Immature natural killer cell (primary cell): ENCODE data around the gene LST1. TPM values are rescaled to one million over a fixed set of nuclear protein-coding genes. Genes with fewer than 3 reads are reported as not detected.
A peak's percentile ranks its signal among the peaks of the same experiment; 100 is the strongest.
"Not testable (repeated sequence)": the region's sequence is repeated elsewhere in the genome, so short reads cannot be mapped to it uniquely, and the experiment has no call there.

ENCODE experiments used
- DNase-seq, 3 donors: peaks; one replicate each; pipeline ENCODE4 v3.0.0; 2022; ENCODE audit warnings: mixed read lengths in 1 of 3
- H3K27ac Mint-ChIP-seq, 6 donors: one replicate each; pipeline ENCODE4 v1.8.0; 2020; ENCODE audit warnings: mixed read lengths in 6 of 6, mild to moderate bottlenecking in 5 of 6, inconsistent platforms in 4 of 6, moderate library complexity in 3 of 6
- H3K27me3 Mint-ChIP-seq, 3 donors: one replicate each; pipeline ENCODE4 v1.8.0; 2020 to 2021; ENCODE audit warnings: low read depth in 3 of 3, mild to moderate bottlenecking in 3 of 3, mixed read lengths in 3 of 3, moderate library complexity in 3 of 3, inconsistent platforms in 1 of 3
- H3K36me3 Mint-ChIP-seq, 3 donors: one replicate each; pipeline ENCODE4 v1.8.0; 2020; ENCODE audit warnings: mixed read lengths in 3 of 3, inconsistent platforms in 2 of 3, mild to moderate bottlenecking in 2 of 3
- H3K4me1 Mint-ChIP-seq, 2 donors: one replicate each; pipeline ENCODE4 v1.8.0; 2020; ENCODE audit warnings: inconsistent platforms in 2 of 2, mild to moderate bottlenecking in 2 of 2, mixed read lengths in 2 of 2, moderate library complexity in 1 of 2
- H3K4me3 Mint-ChIP-seq, 5 donors: one replicate each; pipeline ENCODE4 v1.8.0; 2020; ENCODE audit warnings: mild to moderate bottlenecking in 5 of 5, mixed read lengths in 5 of 5, inconsistent platforms in 3 of 5, moderate library complexity in 3 of 5
- H3K9me3 Mint-ChIP-seq, 6 donors: one replicate each; pipeline ENCODE4 v1.8.0; 2020; ENCODE audit warnings: mild to moderate bottlenecking in 6 of 6, mixed read lengths in 6 of 6, inconsistent platforms in 4 of 6, moderate library complexity in 3 of 6
- polyA plus RNA-seq, 3 donors: library from polyadenylated mRNA; unstranded; fragments of 300-500 nt; fragmentation: Illumina TruSeq; gene quantifications; one replicate each; pipeline ENCODE4 v1.2.3, GENCODE V29; 2021

The LST1 gene
- polyA plus RNA-seq, 3 donors from 2014 or later, result 20.3 to 44.8 (median 42.3) TPM

DNA sequence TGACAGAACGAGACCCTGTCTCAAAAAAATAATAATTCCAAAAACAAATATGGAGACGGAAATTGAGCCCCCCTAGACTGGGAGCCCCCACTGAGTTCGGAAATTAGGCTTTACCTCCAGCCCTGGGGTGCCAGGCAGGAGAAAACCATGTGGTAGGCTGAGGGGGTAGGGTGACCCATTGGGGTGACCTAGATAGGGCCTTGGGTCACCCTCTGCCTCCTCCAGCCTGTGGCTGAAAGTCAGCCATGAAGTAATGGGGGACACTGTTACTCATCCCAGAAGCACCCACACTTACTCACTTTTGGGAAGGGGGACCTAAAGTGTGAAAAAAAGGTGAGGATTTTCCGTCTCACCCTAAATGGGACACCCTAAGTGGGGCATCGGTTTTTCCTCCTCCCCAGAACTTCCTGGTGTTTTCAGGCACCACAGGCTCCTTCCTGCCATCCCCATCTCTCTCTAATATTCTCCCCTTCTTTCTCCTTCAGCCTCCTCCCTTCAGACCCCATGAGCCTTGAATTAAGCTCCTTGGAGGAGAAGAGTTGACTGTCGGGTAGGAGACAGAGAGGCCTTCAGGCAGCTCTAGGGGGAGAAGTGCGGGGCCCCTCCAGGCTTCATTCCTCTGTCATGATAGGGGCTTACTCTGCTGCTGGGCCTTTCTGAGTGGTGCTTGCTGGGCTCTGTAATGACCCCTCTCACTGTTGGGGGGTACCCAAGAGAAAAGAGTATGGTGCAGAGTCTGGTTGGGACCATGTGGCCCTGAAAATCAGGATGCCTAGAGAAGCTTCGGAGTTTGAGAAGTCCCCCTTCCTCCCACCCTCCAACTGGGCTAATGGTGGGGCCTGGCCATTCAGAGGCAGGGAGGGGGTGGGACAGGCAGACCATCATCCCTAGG is 6.3 kb upstream of the LST1 start:
- Mint-ChIP-seq H3K9me3 (no peaks in the 10 kb centered on the region), H3K27ac (peak overlapping the region; percentile 89 to 99 (median 96)), H3K27me3 (peaks cover 4 to 10% (median 8%) of the 10 kb centered on the region in 3 donors), H3K4me1 (peaks cover 80 to 82% of the 10 kb centered on the region in 2 donors), H3K4me3 (peak overlapping the region; percentile 96 to 100 (median 99)), H3K36me3 (peaks cover 10 to 14% (median 10%) of the 10 kb centered on the region in 3 donors)
- DNase-seq, result no peak

DNA sequence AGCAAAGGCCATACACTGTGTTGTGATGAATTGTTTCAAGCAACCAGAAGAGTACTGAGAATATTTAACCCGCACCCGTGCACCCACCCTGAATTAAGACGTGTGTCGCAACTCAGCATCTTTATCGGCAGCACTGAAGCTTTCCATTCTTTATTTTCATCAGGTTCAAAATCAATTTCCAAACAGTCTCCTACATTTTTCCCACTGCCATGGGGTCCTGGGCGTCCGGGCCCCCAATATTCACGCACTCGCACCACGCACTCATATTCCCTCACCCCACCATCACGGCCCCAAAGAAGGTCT is 5.7 kb upstream of the LST1 start:
- H3K4me3 Mint-ChIP-seq, result peak overlapping the region; percentile 96 to 100 (median 99)
- no peak for DNase-seq
- H3K4me1 Mint-ChIP-seq, result peaks cover 77 to 82% of the 10 kb centered on the region in 2 donors
- H3K27ac Mint-ChIP-seq, result peak overlapping the region; percentile 89 to 99 (median 96)
- no peaks in the 10 kb centered on the region for H3K9me3 Mint-ChIP-seq
- peaks cover 10 to 14% (median 11%) of the 10 kb centered on the region in 3 donors for H3K36me3 Mint-ChIP-seq
- H3K27me3 Mint-ChIP-seq, result peaks cover 3 to 10% (median 8%) of the 10 kb centered on the region in 3 donors

DNA sequence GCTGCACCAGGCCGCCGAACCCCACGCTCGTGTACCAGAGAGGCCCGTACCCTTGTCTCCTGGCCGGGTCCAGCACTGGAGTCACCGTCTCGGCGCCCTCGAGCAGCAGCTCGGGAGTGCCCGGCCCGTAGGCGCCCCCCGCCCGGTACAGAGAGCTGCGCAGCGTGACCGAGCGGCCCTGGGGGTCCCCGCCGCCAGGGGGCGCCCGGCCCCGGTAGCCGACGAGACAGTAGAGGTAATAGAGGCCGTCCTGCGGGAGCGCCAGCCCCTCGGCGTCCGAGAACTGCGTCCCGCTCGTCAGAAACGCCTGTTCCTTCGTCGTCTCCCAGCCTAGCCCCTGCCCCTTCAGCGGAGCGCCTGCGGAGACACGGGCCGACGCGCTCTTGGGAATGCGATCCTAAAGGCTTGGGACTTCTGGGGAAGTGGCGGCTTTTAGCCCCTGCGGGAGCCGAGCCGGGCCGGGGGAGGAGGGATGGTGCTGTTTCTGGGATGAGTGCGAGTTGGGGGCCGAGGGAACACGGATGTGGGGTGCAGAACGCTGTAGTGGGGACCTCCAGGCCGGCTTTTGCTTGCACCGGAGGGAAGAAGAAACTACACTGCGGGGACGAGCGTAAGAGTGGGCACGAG is 5.2 kb upstream of the LST1 start:
- Mint-ChIP-seq H3K27ac (peak overlapping the region; percentile 89 to 99 (median 96)), H3K9me3 (no peaks in the 10 kb centered on the region), H3K4me1 (peaks cover 77 to 82% of the 10 kb centered on the region in 2 donors), H3K36me3 (peaks cover 10 to 14% (median 14%) of the 10 kb centered on the region in 3 donors), H3K27me3 (peaks cover 2 to 8% (median 6%) of the 10 kb centered on the region in 3 donors), H3K4me3 (peak overlapping the region; percentile 96 to 100 (median 99))
- DNase-seq, result peak; percentile 90 to 91 (median 91)

DNA sequence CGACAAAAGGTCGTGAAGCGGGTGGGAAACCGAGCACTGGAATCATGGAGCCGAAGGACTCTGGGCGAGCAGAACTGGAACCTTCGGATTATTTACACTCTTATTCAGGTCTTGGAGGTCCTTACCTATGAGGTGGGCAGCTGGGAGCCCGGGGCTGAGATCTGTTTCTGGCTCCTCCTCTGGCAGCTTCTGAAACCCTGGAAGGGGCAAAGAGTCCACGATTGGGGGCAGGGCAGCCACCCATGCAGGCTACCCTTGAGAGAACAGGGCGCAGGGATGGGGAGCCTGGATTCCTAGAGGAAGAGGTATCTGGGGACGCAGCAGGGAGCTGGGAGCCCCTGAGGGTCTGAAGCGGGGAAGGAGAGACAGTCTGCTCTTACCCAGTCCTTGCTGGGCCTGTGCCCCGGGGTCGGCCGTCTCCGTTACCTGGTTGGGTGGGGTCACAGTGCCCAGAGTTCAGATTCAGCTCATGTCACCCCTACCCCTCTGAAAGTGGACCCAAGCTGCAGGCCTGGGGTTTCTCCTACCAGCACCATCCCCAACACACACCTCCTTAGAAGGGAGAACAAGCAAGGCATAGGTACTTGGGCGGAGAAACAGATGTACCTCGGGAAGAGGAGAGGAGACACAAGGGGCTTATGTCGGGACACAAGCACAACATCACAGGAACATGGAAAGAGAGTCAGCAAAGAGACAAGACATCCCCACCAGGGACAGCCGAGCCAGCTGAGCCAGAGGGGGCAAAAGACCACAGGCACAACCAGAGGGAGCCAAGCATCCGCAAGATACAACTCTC is 4.4 kb upstream of the LST1 start:
- peak in 1 of 3 donors; percentile 27 for DNase-seq
- Mint-ChIP-seq H3K36me3 (peaks cover 4 to 14% (median 13%) of the 10 kb centered on the region in 3 donors), H3K4me1 (peaks cover 77 to 82% of the 10 kb centered on the region in 2 donors), H3K27ac (peak overlapping the region; percentile 89 to 99 (median 96)), H3K27me3 (peaks cover 2 to 8% (median 3%) of the 10 kb centered on the region in 3 donors), H3K9me3 (no peaks in the 10 kb centered on the region), H3K4me3 (peak overlapping the region; percentile 96 to 100 (median 99))

DNA sequence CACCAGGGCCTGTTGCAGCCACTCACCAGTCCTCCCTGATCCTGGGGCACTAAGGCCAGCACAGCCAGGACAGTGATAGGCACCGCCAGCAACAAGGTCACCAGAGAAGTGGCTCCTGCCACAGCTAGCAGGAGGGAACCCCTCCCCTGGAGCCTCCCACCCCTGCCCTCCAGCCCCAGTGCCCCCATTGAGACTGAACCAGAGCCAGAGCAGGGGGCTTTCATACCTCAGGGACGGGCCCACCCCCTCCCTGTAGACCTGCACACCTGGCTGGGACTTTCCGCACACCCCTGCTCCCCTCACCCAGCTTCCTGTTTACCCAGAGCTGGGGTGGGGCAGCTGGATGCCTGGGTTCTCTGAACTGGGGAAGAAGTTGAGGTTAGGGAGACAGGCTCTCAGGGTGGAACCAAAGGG is 3.8 kb upstream of the LST1 start, which contains the start of gene LTB:
Gene LTB (minus strand): TSS at position 195 of the 414 bp plus-strand sequence. CDS start 7 bp downstream, at position 188.
- peaks cover 0 to 4% (median 0%) of the 10 kb centered on the region in 3 donors for H3K27me3 Mint-ChIP-seq
- H3K4me1 Mint-ChIP-seq, result peaks cover 77 to 82% of the 10 kb centered on the region in 2 donors
- H3K27ac Mint-ChIP-seq, result peak within 1 kb of the TSS; percentile 89 to 99 (median 96)
- DNase-seq, result no peak
- H3K4me3 Mint-ChIP-seq, result peak within 1 kb of the TSS; percentile 96 to 100 (median 99)
- no peaks in the 10 kb centered on the region for H3K9me3 Mint-ChIP-seq
- peaks cover 4 to 14% (median 10%) of the 10 kb centered on the region in 3 donors for H3K36me3 Mint-ChIP-seq

DNA sequence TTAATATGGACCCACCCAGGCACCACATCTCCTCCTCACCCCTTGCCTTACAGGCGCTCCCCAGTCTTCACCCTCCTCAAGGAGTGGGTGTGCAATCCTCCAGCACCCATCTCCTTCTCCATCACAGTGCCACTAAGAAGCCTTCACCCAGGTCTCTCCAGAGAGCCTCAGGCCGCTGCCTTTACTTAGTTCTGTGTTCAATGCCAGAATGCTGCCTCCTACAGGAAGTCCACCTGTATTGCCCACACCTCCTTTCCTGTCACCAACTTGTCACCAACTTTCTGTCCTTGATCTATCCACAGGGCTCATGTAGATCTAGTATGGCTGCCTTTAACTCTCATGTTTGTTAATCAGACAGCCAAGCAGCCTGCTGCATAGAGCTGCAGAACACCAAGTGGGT is 586 bp upstream of the LST1 start:
- peak overlapping the region; percentile 88 to 94 (median 91) for H3K27ac Mint-ChIP-seq
- no peaks in the 10 kb centered on the region for H3K9me3 Mint-ChIP-seq
- H3K36me3 Mint-ChIP-seq, result peaks cover 9 to 25% (median 22%) of the 10 kb centered on the region in 3 donors
- DNase-seq, result peak in 1 of 3 donors; percentile 50
- H3K4me1 Mint-ChIP-seq, result peaks cover 78 to 83% of the 10 kb centered on the region in 2 donors
- peaks cover 4 to 5% (median 5%) of the 10 kb centered on the region in 3 donors for H3K27me3 Mint-ChIP-seq
- peak overlapping the region; percentile 61 to 86 (median 73) for H3K4me3 Mint-ChIP-seq

DNA sequence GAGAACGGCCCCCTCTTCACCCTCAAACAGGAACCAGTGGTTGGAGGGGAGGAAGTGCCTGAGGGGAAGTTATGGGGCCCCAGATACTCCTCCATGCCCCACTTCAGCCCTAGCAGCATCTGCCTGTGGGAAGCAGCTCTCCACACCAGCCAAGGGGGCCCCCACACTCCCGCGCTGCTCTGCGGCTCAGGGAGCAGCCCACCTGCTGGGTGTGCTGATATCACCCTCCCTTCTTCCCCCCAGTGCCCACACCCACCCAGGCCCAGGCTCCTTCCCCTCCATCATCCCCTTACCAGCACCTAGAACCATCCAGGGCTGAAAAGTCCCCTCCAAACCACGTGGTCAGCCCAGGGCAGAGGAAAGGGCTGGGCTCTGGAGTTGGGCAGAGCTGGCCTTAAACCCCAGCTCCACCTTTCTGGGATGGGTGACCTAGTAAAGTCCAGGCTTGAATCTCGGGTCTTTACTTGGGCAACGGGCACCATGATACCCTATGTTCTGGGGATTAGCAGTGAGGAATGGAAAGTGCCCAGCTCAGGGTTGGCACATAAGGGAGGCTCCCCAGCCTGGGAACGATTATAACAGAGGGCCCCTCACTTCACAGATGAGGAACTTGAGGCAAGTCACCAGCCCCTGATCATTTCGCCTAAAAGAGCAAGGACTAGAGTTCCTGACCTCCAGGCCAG is 663 bp downstream of the LST1 start:
- peak overlapping the region; percentile 61 to 86 (median 73) for H3K4me3 Mint-ChIP-seq
- peak in 1 of 3 donors; percentile 34 for DNase-seq
- H3K4me1 Mint-ChIP-seq, result peaks cover 80 to 85% of the 10 kb centered on the region in 2 donors
- H3K9me3 Mint-ChIP-seq, result no peaks in the 10 kb centered on the region
- peaks cover 8 to 24% (median 19%) of the 10 kb centered on the region in 3 donors for H3K36me3 Mint-ChIP-seq
- peaks cover 3 to 5% (median 5%) of the 10 kb centered on the region in 3 donors for H3K27me3 Mint-ChIP-seq
- H3K27ac Mint-ChIP-seq, result peak overlapping the region; percentile 88 to 94 (median 91)

DNA sequence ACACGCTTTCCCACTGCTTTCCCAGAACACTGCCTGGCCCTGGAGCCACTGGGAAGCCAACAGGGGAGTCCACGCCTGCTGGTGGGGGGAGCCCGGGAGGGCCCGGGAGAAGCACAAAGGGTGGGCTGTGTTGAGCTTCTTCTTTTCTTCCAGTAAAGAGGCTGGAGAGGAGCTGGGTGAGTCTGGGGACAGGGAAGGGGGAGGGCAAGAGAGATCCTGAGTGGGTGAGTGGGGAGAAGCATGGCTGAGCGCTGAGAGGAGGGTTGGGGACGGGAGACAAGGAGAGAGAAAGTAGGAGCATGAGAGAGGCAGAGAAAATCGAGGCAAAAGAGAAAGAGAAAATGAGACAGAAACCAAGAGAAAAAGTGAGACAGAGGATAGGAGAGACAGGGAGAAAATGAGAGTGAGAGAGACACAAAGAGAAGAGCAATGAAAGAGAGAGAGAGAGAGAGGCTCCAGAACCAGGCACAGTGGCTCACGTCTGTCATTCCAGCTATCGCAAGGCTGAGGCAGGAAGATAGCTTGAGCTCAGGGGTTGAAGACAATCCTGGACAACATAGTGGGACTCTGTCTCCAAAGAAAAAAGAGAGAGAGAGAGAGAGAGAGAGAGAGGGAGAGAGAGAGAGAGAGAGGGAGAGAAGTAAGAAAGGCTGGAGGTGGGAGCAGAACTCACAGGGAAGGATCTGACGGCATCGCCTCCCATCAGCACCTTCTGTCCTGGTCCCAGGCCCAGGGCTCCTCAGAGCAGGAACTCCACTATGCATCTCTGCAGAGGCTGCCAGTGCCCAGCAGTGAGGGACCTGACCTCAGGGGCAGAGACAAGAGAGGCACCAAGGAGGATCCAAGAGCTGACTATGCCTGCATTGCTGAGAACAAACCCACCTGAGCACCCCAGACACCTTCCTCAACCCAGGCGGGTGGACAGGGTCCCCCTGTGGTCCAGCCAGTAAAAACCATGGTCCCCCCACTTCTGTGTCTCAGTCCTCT is 2.0 kb downstream of the LST1 start:
- H3K4me1 Mint-ChIP-seq, result peaks cover 80 to 85% of the 10 kb centered on the region in 2 donors
- no peak for DNase-seq
- H3K9me3 Mint-ChIP-seq, result no peaks in the 10 kb centered on the region
- H3K36me3 Mint-ChIP-seq, result peaks cover 5 to 18% (median 16%) of the 10 kb centered on the region in 3 donors
- H3K4me3 Mint-ChIP-seq, result peak overlapping the region; percentile 56 to 83 (median 80)
- H3K27me3 Mint-ChIP-seq, result peaks cover 6 to 12% (median 9%) of the 10 kb centered on the region in 3 donors
- H3K27ac Mint-ChIP-seq, result peak overlapping the region; percentile 89 to 91 (median 91)

DNA sequence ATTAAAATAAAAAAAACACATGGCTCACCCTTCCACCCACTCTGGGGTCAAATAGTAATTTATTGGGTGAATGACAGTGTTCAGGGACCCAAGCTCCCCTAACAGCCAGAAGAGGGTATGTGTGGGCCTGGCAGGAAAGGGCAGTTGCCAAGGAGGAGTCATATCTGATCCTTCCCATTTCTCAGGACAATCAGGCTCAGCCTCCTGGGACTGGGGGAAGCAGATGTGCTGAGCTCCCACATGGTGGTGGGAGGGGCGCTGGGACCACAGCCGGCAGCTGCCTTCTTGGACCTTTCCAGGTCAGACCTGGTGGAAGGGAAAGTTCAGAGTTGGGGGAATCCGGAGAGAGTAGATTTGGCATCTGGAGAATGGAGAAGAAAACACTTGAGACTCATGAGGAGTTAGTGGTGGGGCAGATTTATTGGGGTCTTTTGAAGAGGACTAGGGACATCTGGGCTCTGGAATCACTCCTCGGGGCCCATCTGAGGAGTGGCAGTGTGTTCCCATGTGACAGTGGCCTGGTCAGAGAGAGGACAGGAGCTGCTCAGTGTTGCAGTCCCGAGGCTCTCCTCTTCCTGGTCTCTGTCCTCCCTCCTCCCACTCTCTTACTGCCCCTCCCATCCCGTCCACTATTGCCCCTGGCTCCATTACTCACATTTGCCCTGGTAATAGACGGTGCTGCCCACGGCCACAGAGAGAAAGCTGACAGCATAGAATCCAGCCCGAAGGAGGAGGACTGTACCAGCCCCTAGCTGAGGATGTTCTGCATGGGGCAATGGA is 3.0 kb downstream of the LST1 start:
- H3K36me3 Mint-ChIP-seq, result peaks cover 5 to 18% (median 16%) of the 10 kb centered on the region in 3 donors
- no peak for DNase-seq
- H3K9me3 Mint-ChIP-seq, result no peaks in the 10 kb centered on the region
- peaks cover 88 to 91% of the 10 kb centered on the region in 2 donors for H3K4me1 Mint-ChIP-seq
- H3K27ac Mint-ChIP-seq, result peak overlapping the region in 5 of 6 donors; percentile 63 to 79 (median 67)
- H3K4me3 Mint-ChIP-seq, result peak overlapping the region; percentile 26 to 57 (median 33)
- peaks cover 8 to 14% (median 14%) of the 10 kb centered on the region in 3 donors for H3K27me3 Mint-ChIP-seq

DNA sequence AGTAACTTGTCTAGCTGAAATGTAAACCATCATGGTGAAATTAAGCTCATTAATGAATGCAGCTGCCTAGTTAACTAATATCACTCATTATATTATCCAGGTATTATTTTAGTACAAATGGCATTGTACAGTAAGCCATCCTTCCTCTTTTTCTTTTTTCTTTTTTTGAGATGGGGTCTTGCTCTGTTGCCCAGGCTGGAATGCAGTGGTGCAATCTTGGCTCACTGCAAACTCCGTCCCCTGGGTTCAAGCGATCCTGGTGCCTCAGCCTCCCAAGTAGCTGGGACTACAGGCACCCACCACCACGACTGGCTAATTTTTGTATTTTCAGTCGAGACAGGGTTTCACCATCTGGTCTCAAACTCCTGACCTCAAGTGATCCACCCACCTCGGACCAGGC is 4.6 kb downstream of the LST1 start:
- H3K9me3 Mint-ChIP-seq, DNase-seq: not testable (repeated sequence)
- peak overlapping the region in 4 of 6 donors; percentile 32 to 80 (median 72) for H3K27ac Mint-ChIP-seq
- H3K4me1 Mint-ChIP-seq, result peaks cover 85 to 90% of the 10 kb centered on the region in 2 donors
- H3K36me3 Mint-ChIP-seq, result peaks cover 5 to 16% (median 15%) of the 10 kb centered on the region in 3 donors
- peak overlapping the region in 4 of 5 donors; percentile 9 to 38 (median 35) for H3K4me3 Mint-ChIP-seq
- peaks cover 8 to 14% (median 14%) of the 10 kb centered on the region in 3 donors for H3K27me3 Mint-ChIP-seq

DNA sequence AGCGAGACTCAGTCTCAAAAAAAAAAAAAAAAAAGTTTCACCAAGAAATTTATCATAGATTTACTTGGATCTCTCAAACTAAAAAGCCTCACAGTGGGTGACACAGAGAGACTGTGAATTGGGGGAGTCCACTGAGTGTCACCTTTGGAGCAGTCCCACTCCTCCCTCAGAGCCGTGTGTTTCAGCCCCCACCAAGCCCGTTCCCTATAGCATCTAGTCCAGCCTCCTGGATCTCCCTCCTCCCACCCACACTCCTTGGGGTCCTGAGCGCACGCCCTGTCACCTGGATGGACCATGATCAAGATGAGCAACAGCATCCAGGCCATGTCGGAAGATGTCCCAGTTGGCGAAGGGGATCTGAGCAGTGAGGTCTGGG is 6.3 kb downstream of the LST1 start:
- Mint-ChIP-seq H3K36me3 (peaks cover 5 to 16% (median 15%) of the 10 kb centered on the region in 3 donors), H3K4me3 (peak overlapping the region; percentile 87 to 93 (median 91)), H3K4me1 (peaks cover 78 to 83% of the 10 kb centered on the region in 2 donors), H3K27me3 (peaks cover 8 to 16% (median 15%) of the 10 kb centered on the region in 3 donors), H3K9me3 (no peaks in the 10 kb centered on the region), H3K27ac (peak overlapping the region; percentile 88 to 97 (median 97))
- no peak for DNase-seq
